CD14-positive monocyte (primary cell): ENCODE results near the gene CD44. TPM values are rescaled to one million over a fixed set of nuclear protein-coding genes. Genes with fewer than 3 reads are reported as not detected.

ENCODE experiments used
- DNase-seq, 3 donors: peaks; one replicate each; pipeline ENCODE4 v3.0.0-alpha.2; 2011 to 2022
- H2AFZ ChIP-seq: 2 replicates; pipeline ENCODE4 v1.6.0; 2012; ENCODE audit warnings: mild to moderate bottlenecking, low read depth, low read length, inconsistent platforms; ENCODE audit not compliant: insufficient read depth, poor library complexity, severe bottlenecking
- H3K27ac ChIP-seq, 2 donors: 1 replicate in 1 of 2; 2 replicates in 1 of 2; pipeline ENCODE4 v1.5.1; 2012 to 2013; ENCODE audit warnings: low read length in 2 of 2, control low read depth in 1 of 2, inconsistent platforms in 1 of 2, low read depth in 1 of 2, mild to moderate bottlenecking in 1 of 2
- H3K27me3 ChIP-seq, 2 donors: one replicate each; pipeline versions ENCODE4 v1.6.0 to v1.6.1; 2011 to 2013; ENCODE audit warnings: low read length in 2 of 2; ENCODE audit not compliant: control insufficient read depth in 2 of 2, insufficient read depth in 2 of 2
- H3K36me3 ChIP-seq, 2 donors: replicated peaks in 1 of 2; 1 replicate in 1 of 2; 2 replicates in 1 of 2; pipeline versions ENCODE4 v1.5.1 to v1.6.1; 2012 to 2013; ENCODE audit warnings: low read length in 2 of 2, control low read depth in 1 of 2, inconsistent platforms in 1 of 2, mild to moderate bottlenecking in 1 of 2; ENCODE audit not compliant: insufficient read depth in 2 of 2, control insufficient read depth in 1 of 2
- H3K4me1 ChIP-seq, 2 donors: 1 replicate in 1 of 2; 2 replicates in 1 of 2; pipeline versions ENCODE4 v1.5.1 to v1.6.1; 2012 to 2013; ENCODE audit warnings: low read length in 2 of 2, control low read depth in 1 of 2, inconsistent platforms in 1 of 2, mild to moderate bottlenecking in 1 of 2, moderate library complexity in 1 of 2; ENCODE audit not compliant: insufficient read depth in 2 of 2, control insufficient read depth in 1 of 2
- H3K4me2 ChIP-seq: replicated peaks from 2 replicates; pipeline ENCODE3; 2012; ENCODE audit warnings: low read length, moderate library complexity, mild to moderate bottlenecking; ENCODE audit not compliant: poor library complexity, severe bottlenecking; ENCODE audit errors: extremely low read depth
- H3K4me3 ChIP-seq, 3 experiments: fragments of 200-600 bp in 1 of 3; sonication (generic) in 1 of 3; replicated peaks in 1 of 3; 1 replicate in 2 of 3; 2 replicates in 1 of 3; pipeline ENCODE4 v1.5.1; 2011 to 2013; ENCODE audit warnings: low read length in 3 of 3, mild to moderate bottlenecking in 3 of 3, control low read depth in 2 of 3, low read depth in 2 of 3, inconsistent platforms in 1 of 3, moderate library complexity in 1 of 3
- H3K79me2 ChIP-seq: 2 replicates; pipeline ENCODE4 v1.6.0; 2012; ENCODE audit warnings: mild to moderate bottlenecking, control low read depth, inconsistent platforms, low read length, moderate library complexity; ENCODE audit not compliant: insufficient read depth
- H3K9ac ChIP-seq: 2 replicates; pipeline ENCODE4 v1.6.0; 2017; ENCODE audit warnings: low read length, mild to moderate bottlenecking; ENCODE audit not compliant: insufficient read depth, poor library complexity, severe bottlenecking
- H3K9me3 ChIP-seq, 2 donors: replicated peaks in 1 of 2; 1 replicate in 1 of 2; 2 replicates in 1 of 2; pipeline versions ENCODE4 v1.5.1 to v1.6.1; 2012 to 2013; ENCODE audit warnings: low read length in 2 of 2, control low read depth in 1 of 2; ENCODE audit not compliant: control insufficient read depth in 1 of 2, insufficient read depth in 1 of 2
- H4K20me1 ChIP-seq: 2 replicates; pipeline ENCODE4 v1.6.0; 2012; ENCODE audit warnings: mild to moderate bottlenecking, low read length, control low read depth, moderate library complexity; ENCODE audit not compliant: insufficient read depth
- H3K27ac Mint-ChIP-seq, 7 donors: one replicate each; pipeline ENCODE4 v1.8.0; 2020; ENCODE audit warnings: mild to moderate bottlenecking in 7 of 7, mixed read lengths in 7 of 7, moderate library complexity in 6 of 7, inconsistent platforms in 2 of 7
- H3K27me3 Mint-ChIP-seq, 3 donors: one replicate each; pipeline ENCODE4 v1.8.0; 2021 to 2022; ENCODE audit warnings: low read depth in 3 of 3, mild to moderate bottlenecking in 3 of 3, mixed read lengths in 3 of 3, moderate library complexity in 3 of 3, inconsistent platforms in 1 of 3
- H3K36me3 Mint-ChIP-seq, 2 donors: one replicate each; pipeline ENCODE4 v1.8.0; 2020; ENCODE audit warnings: mixed read lengths in 2 of 2, inconsistent platforms in 1 of 2, mild to moderate bottlenecking in 1 of 2
- H3K4me1 Mint-ChIP-seq: one replicate; pipeline ENCODE4 v1.8.0; 2020; ENCODE audit warnings: mild to moderate bottlenecking, mixed read lengths
- H3K4me3 Mint-ChIP-seq, 2 donors: one replicate each; pipeline ENCODE4 v1.8.0; 2020; ENCODE audit warnings: mild to moderate bottlenecking in 2 of 2, mixed read lengths in 2 of 2, moderate library complexity in 1 of 2
- H3K9me3 Mint-ChIP-seq, 7 donors: one replicate each; pipeline ENCODE4 v1.8.0; 2020 to 2022; ENCODE audit warnings: mixed read lengths in 7 of 7, mild to moderate bottlenecking in 6 of 7, moderate library complexity in 6 of 7, inconsistent platforms in 2 of 7
- WGBS: methylation state at CpG from one replicate; pipeline ENCODE4 v1.1.5; 2013; ENCODE audit warnings: missing lambda C conversion rate; ENCODE audit not compliant: insufficient coverage; 5-methylcytosine and 5-hydroxymethylcytosine counted together
- intact Hi-C, 2 donors: fragments of 100-400 bp; cut with micrococcal nuclease; formaldehyde crosslinking; loops; one replicate each; pipeline versions ENCODE4 v1.15.0 to v1.15.1; 2023
- polyA plus RNA-seq, 3 donors: library from polyadenylated mRNA; depleted of rRNA in 1 of 3; unstranded in 2 of 3; stranded (reverse) in 1 of 3; fragments of 300-500 nt in 2 of 3; fragments of >200 nt in 1 of 3; fragmentation: Illumina TruSeq in 2 of 3; gene quantifications; 1 replicate in 2 of 3; 2 replicates in 1 of 3; pipeline ENCODE4 v1.2.3, GENCODE V29; 2012 to 2021
- TF ChIP-seq, protein P1 (sequence below): fragments of 200-600 bp; IDR thresholded peaks from one replicate; pipeline ENCODE4 v1.8.0; 2022; ENCODE audit warnings: antibody characterized with exemption, mild to moderate bottlenecking

Gene CD44
- polyA plus RNA-seq, 3 donors = 415 to 866 (median 531) TPM

DNA sequence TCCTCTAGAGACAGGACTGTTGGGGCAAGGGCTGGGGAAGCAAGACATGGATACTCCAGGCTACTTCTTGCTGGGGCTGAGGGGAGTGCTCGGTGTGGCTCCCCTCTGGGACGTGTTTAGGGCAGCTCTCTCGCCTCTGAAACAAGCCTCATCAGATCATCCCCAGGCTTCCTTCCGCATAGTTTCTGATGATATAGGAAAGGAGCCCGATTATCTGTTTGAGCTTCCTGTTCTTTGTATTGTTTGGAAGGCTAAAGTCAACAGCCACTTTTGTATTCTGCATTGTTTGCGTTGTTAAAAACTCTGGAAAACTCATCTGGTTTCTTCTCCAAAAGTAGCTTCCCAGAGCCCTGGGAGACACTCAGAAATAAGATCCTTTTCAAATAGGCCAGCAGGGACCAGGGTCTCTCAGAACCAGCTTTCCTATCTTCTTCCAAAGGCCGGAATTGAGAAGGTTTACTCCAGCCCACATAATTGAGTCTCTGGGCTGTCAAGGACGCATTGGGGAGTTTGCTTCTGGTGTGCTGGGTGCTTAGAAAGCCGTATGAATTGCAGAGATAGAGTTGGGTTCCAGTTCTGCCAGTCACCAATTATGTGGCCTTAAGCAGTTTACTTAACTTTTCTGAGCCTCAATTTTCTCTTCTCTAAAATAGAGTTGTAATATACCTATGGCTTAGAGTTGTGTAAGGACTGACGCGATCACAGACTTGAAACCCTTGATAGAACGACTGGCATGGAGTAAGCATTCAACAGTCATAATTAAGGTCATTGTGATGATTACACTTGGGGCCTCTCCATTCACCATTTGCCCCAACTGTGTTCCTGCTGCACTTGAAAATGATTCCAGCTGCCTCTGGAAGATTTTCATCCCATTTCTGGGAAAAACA, 19.1 kb downstream of the CD44 start:
- H3K9me3 Mint-ChIP-seq = peaks cover 0 to 4% (median 0%) of the 10 kb centered on the region in 7 donors
- 100% methylated on average over 1 of the region's 12 CpGs for WGBS
- H3K36me3 Mint-ChIP-seq = peaks cover 67 to 84% of the 10 kb centered on the region in 2 donors
- peaks cover 48 to 55% of the 10 kb centered on the region in 2 donors for H3K4me1 ChIP-seq
- peak overlapping the region in 1 of 2 donors; percentile 52 for H3K27ac ChIP-seq
- no peaks in the 10 kb centered on the region for H3K9me3 ChIP-seq
- H3K27ac Mint-ChIP-seq = peak overlapping the region in 6 of 7 donors; percentile 8 to 67 (median 50)
- H3K4me2 ChIP-seq = no peak overlapping the region
- H3K27me3 ChIP-seq = no peaks in the 10 kb centered on the region
- H3K36me3 ChIP-seq = peaks cover 37 to 81% of the 10 kb centered on the region in 2 donors
- H3K79me2 ChIP-seq = peaks cover 100% of the 10 kb centered on the region
- peaks cover 87% of the 10 kb centered on the region for H3K4me1 Mint-ChIP-seq
- intact Hi-C loops = no loop called here
- no peak overlapping the region for H3K4me3 ChIP-seq
- DNase-seq = no peak
- H2AFZ ChIP-seq = no peak overlapping the region
- TF ChIP-seq, protein P1, sequence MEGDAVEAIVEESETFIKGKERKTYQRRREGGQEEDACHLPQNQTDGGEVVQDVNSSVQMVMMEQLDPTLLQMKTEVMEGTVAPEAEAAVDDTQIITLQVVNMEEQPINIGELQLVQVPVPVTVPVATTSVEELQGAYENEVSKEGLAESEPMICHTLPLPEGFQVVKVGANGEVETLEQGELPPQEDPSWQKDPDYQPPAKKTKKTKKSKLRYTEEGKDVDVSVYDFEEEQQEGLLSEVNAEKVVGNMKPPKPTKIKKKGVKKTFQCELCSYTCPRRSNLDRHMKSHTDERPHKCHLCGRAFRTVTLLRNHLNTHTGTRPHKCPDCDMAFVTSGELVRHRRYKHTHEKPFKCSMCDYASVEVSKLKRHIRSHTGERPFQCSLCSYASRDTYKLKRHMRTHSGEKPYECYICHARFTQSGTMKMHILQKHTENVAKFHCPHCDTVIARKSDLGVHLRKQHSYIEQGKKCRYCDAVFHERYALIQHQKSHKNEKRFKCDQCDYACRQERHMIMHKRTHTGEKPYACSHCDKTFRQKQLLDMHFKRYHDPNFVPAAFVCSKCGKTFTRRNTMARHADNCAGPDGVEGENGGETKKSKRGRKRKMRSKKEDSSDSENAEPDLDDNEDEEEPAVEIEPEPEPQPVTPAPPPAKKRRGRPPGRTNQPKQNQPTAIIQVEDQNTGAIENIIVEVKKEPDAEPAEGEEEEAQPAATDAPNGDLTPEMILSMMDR = no peak
- H3K4me3 Mint-ChIP-seq = no peak overlapping the region
- peaks cover 100% of the 10 kb centered on the region for H4K20me1 ChIP-seq
- H3K27me3 Mint-ChIP-seq = peaks cover 0 to 2% (median 0%) of the 10 kb centered on the region in 3 donors
- no peak overlapping the region for H3K9ac ChIP-seq

DNA sequence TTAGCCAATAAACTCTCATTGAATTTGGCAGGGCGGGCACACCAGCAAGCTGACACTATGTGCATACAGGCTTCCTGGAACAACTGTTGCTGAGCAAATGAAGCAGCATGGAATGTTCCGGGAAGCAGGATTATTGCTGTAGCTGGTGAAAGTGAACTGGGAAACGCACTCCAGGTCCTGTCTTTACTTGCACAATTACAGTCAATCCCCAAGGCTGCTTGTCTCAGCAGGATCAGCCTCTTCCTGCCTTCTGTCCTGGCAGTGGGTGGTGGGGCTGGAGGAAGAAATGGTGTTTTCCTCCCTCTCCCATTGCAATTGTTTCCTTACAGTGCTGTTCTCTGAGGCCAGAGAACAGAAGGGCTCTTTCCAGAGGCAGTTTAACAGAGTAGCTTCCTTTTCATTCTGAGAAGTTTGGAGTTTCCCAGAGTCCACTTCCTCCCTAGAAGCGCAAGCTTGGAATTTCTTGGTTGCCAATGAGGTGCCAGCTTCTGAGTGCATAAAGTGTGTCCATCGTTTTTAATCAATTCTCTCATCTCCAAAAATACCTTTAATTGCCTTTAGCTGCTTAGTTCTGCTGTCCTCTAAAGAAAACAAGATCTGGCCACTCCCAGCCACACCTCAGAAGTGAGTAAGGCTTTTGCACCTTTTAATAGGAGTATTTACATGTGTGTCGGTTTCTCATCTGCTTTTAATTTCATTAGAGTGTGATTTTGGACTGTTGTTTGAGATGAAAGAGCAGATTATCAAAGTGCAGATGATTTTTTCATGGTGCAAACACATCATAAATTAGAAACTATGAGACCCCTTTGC, 19.9 kb downstream of the CD44 start:
- Histone ChIP-seq H3K27me3 (no peaks in the 10 kb centered on the region), H3K27ac (peak overlapping the region in 1 of 2 donors; percentile 52), H3K79me2 (peaks cover 100% of the 10 kb centered on the region), H4K20me1 (peaks cover 100% of the 10 kb centered on the region), H3K36me3 (peaks cover 29 to 74% of the 10 kb centered on the region in 2 donors), H3K9ac (no peak overlapping the region), H3K4me2 (no peak overlapping the region), H3K9me3 (no peaks in the 10 kb centered on the region), H3K4me3 (no peak overlapping the region), H2AFZ (no peak overlapping the region), H3K4me1 (peaks cover 56 to 63% of the 10 kb centered on the region in 2 donors)
- WGBS = no CpG with 5 or more reads among the region's 6 CpGs
- H3K27me3 Mint-ChIP-seq = peaks cover 0 to 2% (median 0%) of the 10 kb centered on the region in 3 donors
- peaks cover 63 to 81% of the 10 kb centered on the region in 2 donors for H3K36me3 Mint-ChIP-seq
- DNase-seq = peak in 1 of 3 donors; percentile 74
- TF ChIP-seq, protein P1 = no peak
- H3K27ac Mint-ChIP-seq = peak overlapping the region in 5 of 7 donors; percentile 37 to 83 (median 49)
- H3K4me3 Mint-ChIP-seq = no peak overlapping the region
- peaks cover 0 to 2% (median 0%) of the 10 kb centered on the region in 7 donors for H3K9me3 Mint-ChIP-seq
- intact Hi-C loops = no loop called here
- H3K4me1 Mint-ChIP-seq = peaks cover 87% of the 10 kb centered on the region
